ENCODE results near the gene KCNIP1. TPM values are rescaled to one million over a fixed set of nuclear protein-coding genes. Genes with fewer than 3 reads are reported as not detected.
A peak's percentile ranks its signal among the peaks of the same experiment; 100 is the strongest.

The KCNIP1 gene
- total RNA-seq, 1 donor from 2014 or later: 2.3 TPM

GRCh38 chr5:170656346-170656745 lies 152.5 kb downstream of the KCNIP1 start:
- Mint-ChIP-seq H3K9me3 (no peaks in the 10 kb centered on the region), H3K36me3 (no peaks in the 10 kb centered on the region), H3K4me3 (no peak overlapping the region), H3K27me3 (ENCODE audit: low read depth) (peaks cover 33% of the 10 kb centered on the region), H3K4me1 (peaks cover 4% of the 10 kb centered on the region), H3K27ac (no peak overlapping the region)
- no peak for TF ChIP-seq CTCF (IDR thresholded peaks at IDR 0.05; ENCODE audit: unreplicated experiment)
- DNase-seq (ENCODE audit: low spot score in 2 of 2, unreplicated experiment in 2 of 2): no peak

GRCh38 chr5:170660531-170660930 lies 156.7 kb downstream of the KCNIP1 start:
- Mint-ChIP-seq H3K36me3 (no peaks in the 10 kb centered on the region), H3K9me3 (no peaks in the 10 kb centered on the region), H3K4me1 (no peaks in the 10 kb centered on the region), H3K27ac (no peak overlapping the region), H3K4me3 (no peak overlapping the region), H3K27me3 (ENCODE audit: low read depth) (peaks cover 64% of the 10 kb centered on the region)
- no peak for DNase-seq (ENCODE audit: low spot score in 2 of 2, unreplicated experiment in 2 of 2)
- no peak for TF ChIP-seq CTCF (IDR thresholded peaks at IDR 0.05; ENCODE audit: unreplicated experiment)

GRCh38 chr5:170662966-170663365 lies 159.1 kb downstream of the KCNIP1 start:
- Mint-ChIP-seq H3K4me3 (no peak overlapping the region), H3K36me3 (no peaks in the 10 kb centered on the region), H3K27me3 (ENCODE audit: low read depth) (peaks cover 74% of the 10 kb centered on the region), H3K4me1 (no peaks in the 10 kb centered on the region), H3K9me3 (no peaks in the 10 kb centered on the region), H3K27ac (no peak overlapping the region)
- no peak for DNase-seq (ENCODE audit: low spot score in 2 of 2, unreplicated experiment in 2 of 2)
- TF ChIP-seq CTCF (IDR thresholded peaks at IDR 0.05; ENCODE audit: unreplicated experiment): no peak

GRCh38 chr5:170678811-170679210 lies 175.0 kb downstream of the KCNIP1 start:
- no peak overlapping the region for H3K27ac Mint-ChIP-seq
- peaks cover 87% of the 10 kb centered on the region for H3K27me3 Mint-ChIP-seq (ENCODE audit: low read depth)
- H3K4me3 Mint-ChIP-seq: no peak overlapping the region
- TF ChIP-seq CTCF (IDR thresholded peaks at IDR 0.05; ENCODE audit: unreplicated experiment): no peak
- H3K9me3 Mint-ChIP-seq: no peaks in the 10 kb centered on the region
- no peak for DNase-seq (ENCODE audit: low spot score in 2 of 2, unreplicated experiment in 2 of 2)
- peaks cover 8% of the 10 kb centered on the region for H3K4me1 Mint-ChIP-seq
- no peaks in the 10 kb centered on the region for H3K36me3 Mint-ChIP-seq

GRCh38 chr5:170681013-170681433 lies 177.2 kb downstream of the KCNIP1 start:
- Mint-ChIP-seq H3K9me3 (no peaks in the 10 kb centered on the region), H3K4me3 (peak overlapping the region; percentile 33), H3K36me3 (no peaks in the 10 kb centered on the region), H3K27ac (no peak overlapping the region), H3K4me1 (peaks cover 8% of the 10 kb centered on the region), H3K27me3 (ENCODE audit: low read depth) (peaks cover 90% of the 10 kb centered on the region)
- DNase-seq (ENCODE audit: low spot score in 2 of 2, unreplicated experiment in 2 of 2): peak; percentile 64 to 82
- no peak for TF ChIP-seq CTCF (IDR thresholded peaks at IDR 0.05; ENCODE audit: unreplicated experiment)

GRCh38 chr5:170691657-170692056 lies 187.8 kb downstream of the KCNIP1 start:
- no peak for DNase-seq (ENCODE audit: low spot score in 2 of 2, unreplicated experiment in 2 of 2)
- peaks cover 87% of the 10 kb centered on the region for H3K27me3 Mint-ChIP-seq (ENCODE audit: low read depth)

More at GRCh38 chr5:170691657-170692056, 187.8 kb downstream of the KCNIP1 start:
- Mint-ChIP-seq H3K36me3 (no peaks in the 10 kb centered on the region), H3K4me1 (no peaks in the 10 kb centered on the region), H3K4me3 (no peak overlapping the region), H3K9me3 (no peaks in the 10 kb centered on the region), H3K27ac (no peak overlapping the region)
- no peak for TF ChIP-seq CTCF (IDR thresholded peaks at IDR 0.05; ENCODE audit: unreplicated experiment)

All from mesothelial cell of epicardium (in vitro differentiated cells).